GM12891 (cell line): Measurements from ENCODE around the gene GNB1L.

Source experiments
- DNase-seq: peaks from one replicate; pipeline ENCODE4 v3.0.0; 2011; ENCODE audit warnings: low spot score; ENCODE audit not compliant: insufficient read length
- FAIRE-seq: peaks from 2 replicates; lab custom pipeline; 2011; peaks lifted over from hg19 to GRCh38; lab: Jason Lieb, UNC
- PAX5 ChIP-seq: IDR thresholded peaks from 2 replicates; pipeline ENCODE4 v1.6.1; 2011; ENCODE audit warnings: low read length, moderate library complexity, mild to moderate bottlenecking; ENCODE audit not compliant: insufficient read depth, severe bottlenecking
- POLR2A ChIP-seq: IDR thresholded peaks from 2 replicates; pipeline ENCODE4 v1.6.1; 2011; ENCODE audit warnings: low read depth, low read length, control low read depth
- POLR2AphosphoS5 ChIP-seq: IDR thresholded peaks from 2 replicates; pipeline ENCODE4 v1.6.1; 2011; ENCODE audit warnings: low read depth, low read length, control low read depth
- POU2F2 ChIP-seq: IDR thresholded peaks from 2 replicates; pipeline ENCODE4 v1.6.1; 2011; ENCODE audit warnings: low read depth, mild to moderate bottlenecking, control low read depth, low read length, moderate library complexity
- SPI1 ChIP-seq: IDR thresholded peaks from 2 replicates; pipeline ENCODE4 v1.6.1; 2011; ENCODE audit warnings: low read depth, low read length, control low read depth
- TAF1 ChIP-seq: IDR thresholded peaks from 2 replicates; pipeline ENCODE4 v1.6.1; 2011; ENCODE audit warnings: low read depth, low read length, control low read depth

The GNB1L gene

GRCh38 chr22:19757140-19757984 is 97.3 kb downstream of the GNB1L start:
- FAIRE-seq, result no peak
- no peak for DNase-seq
- no peak for TF ChIP-seq POU2F2
- no peak for TF ChIP-seq POLR2AphosphoS5
- TF ChIP-seq POLR2A, result no peak
- no peak for TF ChIP-seq TAF1
- no peak for TF ChIP-seq PAX5
- TF ChIP-seq SPI1, result peak; percentile 34

DNA sequence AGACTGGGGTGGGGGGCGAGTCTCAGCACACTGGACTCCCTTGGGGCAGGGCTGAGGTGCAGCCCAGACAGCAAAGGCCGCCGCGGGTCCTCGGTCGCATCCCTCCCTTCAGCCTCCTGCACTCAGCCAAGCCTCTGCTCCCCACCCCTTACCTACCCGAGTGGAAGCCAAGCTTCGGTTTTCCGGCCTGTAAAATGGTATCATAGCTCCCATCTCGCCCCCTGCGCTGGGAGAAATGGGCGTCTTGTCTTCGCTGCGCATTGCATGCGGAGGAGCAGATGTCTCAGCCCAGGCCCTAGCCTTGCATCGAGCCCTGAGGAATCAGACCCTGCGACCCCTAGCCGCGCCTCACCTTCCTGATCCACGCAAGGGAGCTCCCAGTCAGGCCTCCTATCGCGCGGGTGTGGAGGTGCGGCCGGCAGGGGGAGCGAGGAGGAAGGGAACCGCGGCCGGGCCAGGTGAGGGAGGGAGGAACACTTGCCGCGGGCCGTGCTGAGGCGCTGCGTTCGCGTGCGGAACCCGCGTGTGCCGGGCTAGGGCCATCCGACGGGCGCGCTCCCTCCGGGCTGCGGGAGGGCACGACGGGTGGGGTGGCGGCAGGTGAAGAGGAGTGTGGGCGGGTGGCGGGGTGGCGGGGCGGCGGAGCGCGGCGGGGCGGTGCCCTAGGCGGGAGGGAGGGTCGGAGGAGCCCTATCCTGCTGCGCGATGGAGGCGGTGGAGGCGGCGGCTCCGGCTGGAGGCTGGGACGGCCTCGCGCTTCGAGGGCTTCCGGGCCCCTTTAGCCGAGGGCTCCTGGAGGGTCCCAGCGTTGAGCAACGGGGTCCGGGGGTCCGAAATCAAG is 98.2 kb downstream of the GNB1L start:
- FAIRE-seq (peak; percentile 82), DNase-seq (peak; percentile 86)
- TF ChIP-seq PAX5, result no peak
- TF ChIP-seq POLR2AphosphoS5, result no peak
- no peak for TF ChIP-seq POLR2A
- no peak for TF ChIP-seq POU2F2
- TF ChIP-seq TAF1, result no peak
- TF ChIP-seq SPI1, result no peak

DNA sequence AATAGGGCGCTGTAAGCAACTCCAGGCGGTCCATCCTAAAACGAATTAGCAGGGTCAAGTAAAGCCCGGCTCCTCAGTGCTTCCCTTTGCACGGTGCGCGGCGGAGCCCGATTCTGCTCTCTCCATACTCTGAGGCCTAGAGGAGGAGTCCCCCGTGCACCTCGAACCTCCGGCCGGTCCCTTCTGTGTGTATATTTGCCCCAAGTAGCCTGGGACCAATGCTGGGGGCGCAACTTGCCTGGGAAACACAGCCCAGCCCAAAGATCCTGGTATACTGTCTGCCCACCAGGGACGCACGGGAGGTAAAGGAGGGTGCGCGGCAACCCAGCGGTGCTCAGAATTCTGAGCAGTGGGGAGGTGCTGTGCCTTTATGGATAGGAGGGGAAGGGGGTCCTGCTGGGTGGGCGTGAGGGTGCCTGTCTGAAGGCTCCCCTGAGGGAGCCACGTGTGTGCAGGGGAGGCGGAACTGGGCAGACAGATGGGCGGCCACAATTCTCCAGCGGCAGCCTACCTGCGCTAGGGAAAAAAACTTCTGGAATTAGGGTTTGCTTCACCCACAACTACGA is 98.9 kb downstream of the GNB1L start:
- TF ChIP-seq POLR2A (no peak), POLR2AphosphoS5 (no peak), SPI1 (no peak), TAF1 (no peak), POU2F2 (no peak), PAX5 (no peak)
- DNase-seq, result no peak
- FAIRE-seq, result no peak

DNA sequence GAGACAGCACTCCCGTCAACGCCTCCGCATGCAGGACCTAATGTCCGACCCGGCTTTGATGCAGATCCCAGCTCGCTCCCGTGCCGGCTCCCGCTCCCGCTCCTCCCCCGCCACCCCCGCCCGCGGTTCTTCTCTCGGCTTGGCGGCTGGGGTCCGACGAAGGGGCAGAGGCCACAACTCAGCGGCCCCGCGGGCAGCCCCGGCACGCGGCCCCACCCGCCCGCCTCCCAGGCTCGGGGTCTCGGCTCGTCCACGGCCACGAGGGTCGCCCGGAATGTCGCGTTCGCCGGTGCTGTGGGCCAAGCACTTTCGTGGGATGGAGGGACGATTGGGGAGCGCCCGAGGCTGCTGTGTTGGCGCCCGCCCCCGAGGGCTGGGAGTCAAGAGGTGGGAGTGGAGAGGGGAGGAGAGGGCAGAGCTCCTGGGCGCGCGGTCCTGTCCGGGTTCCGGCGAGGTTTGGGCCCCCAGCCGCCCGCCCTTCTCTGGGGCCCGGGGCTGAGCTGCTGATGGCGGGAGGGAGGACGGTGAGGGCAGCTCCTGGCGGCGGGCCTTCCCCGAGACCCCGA is 99.4 kb downstream of the GNB1L start:
- no peak for DNase-seq
- TF ChIP-seq POLR2AphosphoS5 (no peak), POU2F2 (no peak)
- no peak for FAIRE-seq

DNA sequence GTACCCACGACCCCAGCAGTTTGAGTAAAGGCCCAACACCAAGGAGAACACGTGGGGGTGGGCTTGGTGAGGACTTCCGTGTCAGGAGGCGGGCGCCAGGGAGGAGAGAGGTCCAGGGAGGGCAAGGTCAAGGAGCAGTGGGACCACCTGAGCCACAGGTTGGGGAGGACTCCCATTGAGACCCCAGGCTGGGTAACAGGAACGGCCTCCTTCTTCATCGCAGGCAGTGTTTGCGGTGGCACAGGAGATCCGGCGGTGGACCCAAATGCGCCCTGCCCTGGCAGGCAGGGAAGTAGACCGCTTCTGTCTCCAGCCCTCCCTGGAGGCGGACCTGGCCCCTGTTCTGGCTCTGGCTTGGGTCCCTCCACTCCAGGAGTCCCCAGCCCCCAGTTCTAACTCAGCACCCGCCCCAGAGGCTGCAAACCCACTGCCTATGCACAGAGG is 100.0 kb downstream of the GNB1L start:
- no peak for FAIRE-seq
- TF ChIP-seq POLR2AphosphoS5 (no peak), SPI1 (no peak), PAX5 (no peak), POLR2A (no peak)
- DNase-seq, result no peak

- no peak for TF ChIP-seq PAX5
- no peak for TF ChIP-seq POLR2A
- TF ChIP-seq SPI1, result no peak
- TF ChIP-seq POLR2AphosphoS5, result no peak
- TF ChIP-seq POU2F2, result no peak
- TF ChIP-seq TAF1, result no peak
- FAIRE-seq, result no peak
- no peak for DNase-seq
Observed at GRCh38 chr22:19753996-19754700, 100.5 kb downstream of the GNB1L start.

GRCh38 chr22:19753090-19753842 is 101.4 kb downstream of the GNB1L start:
- DNase-seq, result no peak
- no peak for FAIRE-seq
- TF ChIP-seq SPI1 (no peak), PAX5 (no peak), POU2F2 (no peak), POLR2AphosphoS5 (no peak), POLR2A (no peak), TAF1 (no peak)

- DNase-seq, result no peak
- TF ChIP-seq PAX5, result no peak
- TF ChIP-seq SPI1, result no peak
- no peak for TF ChIP-seq POLR2AphosphoS5
- no peak for FAIRE-seq
Observed at GRCh38 chr22:19751497-19752245, 103.0 kb downstream of the GNB1L start.
